Body of pancreas (tissue), 4 donors: Measurements from ENCODE around the gene SLC27A3. TPM values are rescaled to one million over a fixed set of nuclear protein-coding genes. Genes with fewer than 3 reads are reported as not detected.

Source experiments
- ATAC-seq: fragments of 150-250 bp; one replicate; pipeline ENCODE4 v1.9.1; 2016
- DNase-seq, 4 donors: peaks; one replicate each; pipeline ENCODE4 v3.0.0-alpha.2; 2019
- H3K27ac ChIP-seq, 4 donors: fragments of 200-600 bp; sonication (generic); 1 replicate in 3 of 4; 2 replicates in 1 of 4; pipeline versions ENCODE4 v1.5.1 to v1.6.1; 2016 to 2019; ENCODE audit warnings: mild to moderate bottlenecking in 1 of 4, mixed read lengths in 1 of 4, moderate library complexity in 1 of 4
- H3K27me3 ChIP-seq, 2 donors: fragments of 200-600 bp; sonication (generic); one replicate each; pipeline ENCODE4 v1.6.0; 2016; ENCODE audit warnings: mild to moderate bottlenecking in 1 of 2
- H3K36me3 ChIP-seq, 2 donors: fragments of 200-600 bp; sonication (generic); replicated peaks in 1 of 2; 2 replicates each; pipeline ENCODE4 v1.5.1; 2016; ENCODE audit warnings: low read depth in 2 of 2; ENCODE audit not compliant: insufficient read depth in 1 of 2
- H3K4me1 ChIP-seq: fragments of 200-600 bp; sonication (generic); one replicate; pipeline ENCODE4 v1.6.0; 2016
- H3K4me3 ChIP-seq, 2 donors: fragments of 200-600 bp; sonication (generic); 1 replicate in 1 of 2; 2 replicates in 1 of 2; pipeline ENCODE4 v1.5.1; 2016 to 2019
- H3K9me3 ChIP-seq, 3 donors: fragments of 200-600 bp; sonication (generic); 1 replicate in 2 of 3; 2 replicates in 1 of 3; pipeline ENCODE4 v1.5.1; 2016
- POLR2A ChIP-seq, 3 donors: fragments of 450-650 bp; IDR thresholded peaks; one replicate each; pipeline ENCODE4 v1.6.1; 2016; ENCODE audit warnings: antibody characterized with exemption in 3 of 3, mild to moderate bottlenecking in 2 of 3
- WGBS, 2 donors: methylation state at CpG; one replicate each; pipeline ENCODE4 v1.1.5; 2017; 5-methylcytosine and 5-hydroxymethylcytosine counted together
- intact Hi-C: fragments of 100-400 bp; cut with DNase I; formaldehyde crosslinking; loops from one replicate; pipeline ENCODE4 v1.15.1; 2023
- total RNA-seq, 2 donors: library from RNA; depleted of rRNA; stranded (reverse); fragments of >200 nt; gene quantifications; one replicate each; pipeline ENCODE4 v1.1.0, GENCODE V29; 2016
- TF ChIP-seq, protein P1 (sequence below), 7 experiments: fragments of 450-650 bp in 4 of 7; fragments of 200-600 bp in 3 of 7; sonication (generic) in 3 of 7; IDR thresholded peaks; one replicate each; pipeline ENCODE4 v1.5.1; 2016 to 2019; ENCODE audit warnings: antibody characterized with exemption in 7 of 7

The SLC27A3 gene
- total RNA-seq, 2 donors from 2014 or later = 15.0 to 21.1 TPM

DNA sequence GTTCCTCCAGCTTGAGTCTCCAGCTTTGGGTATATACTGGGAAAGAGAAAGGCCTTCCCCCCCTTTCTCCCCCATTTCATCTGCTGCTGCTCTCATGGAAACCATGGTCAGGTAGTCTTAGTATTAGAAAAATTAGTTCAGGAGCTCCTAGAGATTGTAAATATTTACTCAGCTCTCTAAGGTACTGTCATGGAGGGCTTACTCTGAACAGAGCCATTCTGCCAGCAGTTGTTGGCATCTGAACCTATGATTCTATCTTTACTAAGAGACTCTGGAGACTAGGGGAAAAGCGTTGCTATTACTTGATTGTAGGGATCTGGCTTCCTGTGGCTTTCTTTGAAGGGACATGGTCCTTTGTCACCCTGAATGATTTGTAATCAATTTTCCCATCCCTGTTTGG, 41.2 kb upstream of the SLC27A3 start:
- H3K27ac ChIP-seq = peak overlapping the region in 3 of 4 donors; percentile 27 to 74 (median 41)
- H3K36me3 ChIP-seq = no peaks in the 10 kb centered on the region
- H3K27me3 ChIP-seq = no peaks in the 10 kb centered on the region
- intact Hi-C loops = no loop called here
- ATAC-seq = peak; percentile 38
- no peak overlapping the region for H3K4me3 ChIP-seq
- H3K4me1 ChIP-seq = peaks cover 35% of the 10 kb centered on the region
- H3K9me3 ChIP-seq = no peaks in the 10 kb centered on the region
- 13 to 27% methylated on average over 1 of the region's 1 CpG for WGBS, 2 donors
- DNase-seq = peak in 1 of 4 donors; percentile 33
- TF ChIP-seq, protein P1, sequence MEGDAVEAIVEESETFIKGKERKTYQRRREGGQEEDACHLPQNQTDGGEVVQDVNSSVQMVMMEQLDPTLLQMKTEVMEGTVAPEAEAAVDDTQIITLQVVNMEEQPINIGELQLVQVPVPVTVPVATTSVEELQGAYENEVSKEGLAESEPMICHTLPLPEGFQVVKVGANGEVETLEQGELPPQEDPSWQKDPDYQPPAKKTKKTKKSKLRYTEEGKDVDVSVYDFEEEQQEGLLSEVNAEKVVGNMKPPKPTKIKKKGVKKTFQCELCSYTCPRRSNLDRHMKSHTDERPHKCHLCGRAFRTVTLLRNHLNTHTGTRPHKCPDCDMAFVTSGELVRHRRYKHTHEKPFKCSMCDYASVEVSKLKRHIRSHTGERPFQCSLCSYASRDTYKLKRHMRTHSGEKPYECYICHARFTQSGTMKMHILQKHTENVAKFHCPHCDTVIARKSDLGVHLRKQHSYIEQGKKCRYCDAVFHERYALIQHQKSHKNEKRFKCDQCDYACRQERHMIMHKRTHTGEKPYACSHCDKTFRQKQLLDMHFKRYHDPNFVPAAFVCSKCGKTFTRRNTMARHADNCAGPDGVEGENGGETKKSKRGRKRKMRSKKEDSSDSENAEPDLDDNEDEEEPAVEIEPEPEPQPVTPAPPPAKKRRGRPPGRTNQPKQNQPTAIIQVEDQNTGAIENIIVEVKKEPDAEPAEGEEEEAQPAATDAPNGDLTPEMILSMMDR (IDR thresholded peaks at IDR 0.05) = no peak
- no peak for TF ChIP-seq POLR2A (IDR thresholded peaks at IDR 0.05)

DNA sequence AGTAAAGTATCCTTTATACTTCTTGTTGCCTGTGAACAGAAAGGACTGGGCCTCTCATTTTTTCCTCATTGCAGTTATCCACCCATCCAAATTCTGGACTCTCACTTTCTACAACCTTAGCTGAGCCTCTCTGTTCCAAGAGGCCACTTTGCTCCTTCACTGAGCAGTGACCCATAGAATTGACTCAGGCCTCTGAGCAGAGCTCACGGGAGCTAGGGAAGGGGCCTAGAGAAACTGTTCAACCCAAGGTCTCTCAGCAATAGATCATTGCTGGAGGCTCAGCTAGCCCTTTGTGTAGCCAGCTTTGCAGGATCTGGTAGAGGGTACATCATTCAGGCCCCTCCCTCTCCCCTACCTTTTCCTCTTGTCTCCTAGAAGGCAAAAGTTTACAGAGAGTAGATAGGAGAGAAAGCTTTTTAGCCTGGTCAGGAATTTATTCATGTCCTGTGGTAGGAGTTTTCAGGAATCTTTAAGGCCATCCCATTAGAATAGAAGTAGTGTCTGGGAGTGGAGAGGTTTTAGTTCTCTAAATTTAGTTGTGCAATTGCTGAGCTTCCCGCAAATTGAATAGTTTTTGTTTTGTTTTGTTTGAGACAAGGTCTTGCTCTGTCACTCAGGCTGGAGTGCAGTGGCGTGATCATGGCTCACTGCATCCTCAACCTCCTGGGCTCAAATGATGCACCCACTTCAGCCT, 40.7 kb upstream of the SLC27A3 start:
- H3K27me3 ChIP-seq = no peaks in the 10 kb centered on the region
- H3K4me3 ChIP-seq = no peak overlapping the region
- no peaks in the 10 kb centered on the region for H3K9me3 ChIP-seq
- intact Hi-C loops = no loop called here
- WGBS, 2 donors = 60 to 74% methylated on average over 3 of the region's 3 CpGs
- H3K4me1 ChIP-seq = peaks cover 30% of the 10 kb centered on the region
- TF ChIP-seq, protein P1 (IDR thresholded peaks at IDR 0.05) = no peak
- no peak for TF ChIP-seq POLR2A (IDR thresholded peaks at IDR 0.05)
- peak overlapping the region in 2 of 4 donors; percentile 41 to 74 for H3K27ac ChIP-seq
- ATAC-seq (no peak), DNase-seq (no peak)
- no peaks in the 10 kb centered on the region for H3K36me3 ChIP-seq

DNA sequence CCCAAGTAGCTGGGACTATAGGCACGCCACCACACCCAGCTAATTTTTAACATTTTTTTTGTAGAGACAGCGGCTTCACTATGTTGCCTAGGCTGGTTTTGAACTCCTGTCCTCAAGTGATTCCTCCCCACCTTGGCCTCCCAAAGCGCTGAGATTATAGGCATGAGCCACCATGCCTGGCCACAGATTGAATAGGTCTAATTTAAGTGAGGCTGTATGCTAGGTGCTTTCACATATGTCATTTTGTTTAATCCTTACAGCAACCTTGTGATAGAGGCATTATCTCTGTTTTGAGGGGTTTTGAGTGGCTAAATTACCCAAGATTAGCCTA, 40.2 kb upstream of the SLC27A3 start:
- intact Hi-C loops = no loop called here
- peaks cover 25% of the 10 kb centered on the region for H3K4me1 ChIP-seq
- 90 to 93% methylated on average over 3 of the region's 3 CpGs for WGBS, 2 donors
- DNase-seq (no peak), ATAC-seq (no peak)
- H3K9me3 ChIP-seq = no peaks in the 10 kb centered on the region
- no peak overlapping the region for H3K4me3 ChIP-seq
- peak overlapping the region in 1 of 4 donors; percentile 74 for H3K27ac ChIP-seq
- H3K27me3 ChIP-seq = no peaks in the 10 kb centered on the region
- TF ChIP-seq POLR2A (IDR thresholded peaks at IDR 0.05) = no peak
- TF ChIP-seq, protein P1 (IDR thresholded peaks at IDR 0.05) = no peak
- H3K36me3 ChIP-seq = no peaks in the 10 kb centered on the region

DNA sequence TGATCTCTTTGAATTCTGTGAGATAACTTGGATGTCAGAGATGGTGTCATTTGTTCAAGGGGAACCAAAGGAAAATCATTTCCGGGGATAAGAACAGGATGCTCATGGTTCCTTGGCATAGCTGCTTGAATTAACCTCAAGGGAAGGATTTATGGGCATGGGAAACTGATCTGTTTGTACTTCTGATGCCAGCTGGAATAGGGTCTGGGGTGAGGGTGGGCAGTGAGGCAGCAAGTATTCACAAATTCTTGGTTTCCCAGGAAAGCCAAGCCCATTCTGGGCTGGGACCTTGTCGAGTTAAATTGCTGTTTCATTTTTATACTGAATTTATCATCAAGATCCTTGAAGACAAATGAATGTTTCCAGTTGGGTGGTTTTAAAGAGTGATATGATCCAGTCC, 33.2 kb upstream of the SLC27A3 start:
- peak overlapping the region; percentile 4 to 75 (median 39) for H3K27ac ChIP-seq
- intact Hi-C loops = no loop called here
- H3K36me3 ChIP-seq = peaks cover 0 to 6% of the 10 kb centered on the region in 2 donors

More for the DNA sequence above, 33.2 kb upstream of the SLC27A3 start:
- H3K9me3 ChIP-seq = no peaks in the 10 kb centered on the region
- no peak for DNase-seq
- 36 to 37% methylated on average over 2 of the region's 2 CpGs for WGBS, 2 donors
- no peak overlapping the region for H3K4me3 ChIP-seq
- no peaks in the 10 kb centered on the region for H3K27me3 ChIP-seq
- peaks cover 26% of the 10 kb centered on the region for H3K4me1 ChIP-seq
- ATAC-seq = no peak
- TF ChIP-seq, protein P1 (IDR thresholded peaks at IDR 0.05) = no peak
- TF ChIP-seq POLR2A (IDR thresholded peaks at IDR 0.05) = no peak
